Tibial nerve (tissue), 4 donors: Measurements from ENCODE around the gene GPR62.

Source experiments
- CTCF ChIP-seq, 5 experiments: fragments of 200-600 bp in 3 of 5; fragments of 450-650 bp in 2 of 5; sonication (generic) in 3 of 5; IDR thresholded peaks; one replicate each; pipeline ENCODE4 v1.5.1; 2016 to 2019; ENCODE audit warnings: antibody characterized with exemption in 5 of 5, mild to moderate bottlenecking in 3 of 5, moderate library complexity in 2 of 5
- EP300 ChIP-seq, 2 donors: sonication (generic); formaldehyde crosslinking; IDR thresholded peaks; one replicate each; pipeline ENCODE4 v1.6.1; 2017; ENCODE audit warnings: antibody characterized with exemption in 2 of 2, mild to moderate bottlenecking in 1 of 2
- POLR2A ChIP-seq, 2 donors: fragments of 450-650 bp; IDR thresholded peaks; one replicate each; pipeline ENCODE4 v1.6.1; 2017; ENCODE audit warnings: antibody characterized with exemption in 2 of 2, mild to moderate bottlenecking in 2 of 2, moderate library complexity in 2 of 2

- no peak for TF ChIP-seq POLR2A (IDR thresholded peaks at IDR 0.05)
- no peak for TF ChIP-seq CTCF (IDR thresholded peaks at IDR 0.05)
- no peak for TF ChIP-seq EP300 (IDR thresholded peaks at IDR 0.05)
Measured at GRCh38 chr3:51998774-51999173, 43.6 kb downstream of the GPR62 start.
